G401.6 (cell line): ENCODE results near the gene DIS3L2.
"Not testable (repeated sequence)": the region's sequence is repeated elsewhere in the genome, so short reads cannot be mapped to it uniquely, and the experiment has no call there.

Experiments used
- FAIRE-seq: peaks from 2 replicates; lab custom pipeline; 2012; peaks lifted over from hg19 to GRCh38; lab: Jason Lieb, UNC

The DIS3L2 gene

DNA sequence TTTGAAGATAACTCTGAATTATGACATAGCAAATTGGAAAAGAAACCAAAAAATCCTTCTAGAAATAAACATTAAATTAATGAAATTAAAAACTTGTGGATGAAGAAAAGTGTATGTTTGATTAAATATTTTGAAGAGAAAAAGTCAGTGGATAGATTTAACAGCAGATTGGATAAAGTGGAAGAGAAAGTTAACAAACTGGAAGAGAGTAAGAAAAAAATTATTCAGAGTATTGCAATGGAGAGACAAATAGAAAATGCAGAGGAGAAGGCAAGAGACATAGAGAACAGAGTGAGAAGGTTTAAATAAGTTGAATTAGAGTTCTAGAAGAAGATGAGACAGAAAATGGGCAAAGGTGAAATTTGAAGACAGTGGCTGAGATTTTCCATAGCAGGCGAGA is 162.8 kb downstream of the DIS3L2 start:
- peak; percentile 23 for FAIRE-seq

DNA sequence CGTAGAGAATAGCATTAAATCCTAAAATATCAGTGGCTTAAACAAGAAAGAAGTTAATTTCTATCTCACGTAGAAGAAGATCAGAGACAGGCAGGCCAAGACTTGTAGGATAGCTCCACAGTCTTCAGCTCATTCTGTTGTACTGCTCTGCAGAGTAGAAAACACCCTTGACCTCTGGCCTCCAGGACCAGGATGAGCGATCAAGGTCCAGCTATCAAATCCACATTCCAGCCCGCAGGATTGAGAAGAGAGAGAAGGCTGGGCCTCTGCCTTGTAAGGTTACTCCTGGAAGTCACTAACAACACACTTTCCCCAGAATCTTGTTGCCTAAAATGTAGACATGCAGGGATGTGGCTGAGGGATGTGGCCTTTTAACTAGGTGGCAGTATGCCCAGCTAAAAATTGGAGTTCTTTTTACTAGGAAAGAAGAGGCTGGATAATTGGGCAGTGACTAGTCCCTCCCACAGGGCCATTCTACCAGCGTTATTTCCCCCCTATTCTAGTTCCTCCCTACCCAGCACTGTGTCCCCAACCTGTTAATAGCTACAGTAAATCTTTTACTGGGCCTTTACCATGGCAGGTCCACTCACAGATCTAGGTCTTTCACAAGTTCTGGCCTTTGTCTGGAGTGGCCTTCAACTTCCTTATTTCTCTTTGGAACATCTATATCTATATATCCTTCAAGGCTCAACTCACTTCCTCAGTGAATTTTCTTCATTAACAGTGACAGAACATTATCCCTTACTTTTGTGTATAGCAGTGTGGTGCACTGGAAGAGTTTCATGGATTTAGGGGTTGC is 165.0 kb downstream of the DIS3L2 start:
- no peak for FAIRE-seq

DNA sequence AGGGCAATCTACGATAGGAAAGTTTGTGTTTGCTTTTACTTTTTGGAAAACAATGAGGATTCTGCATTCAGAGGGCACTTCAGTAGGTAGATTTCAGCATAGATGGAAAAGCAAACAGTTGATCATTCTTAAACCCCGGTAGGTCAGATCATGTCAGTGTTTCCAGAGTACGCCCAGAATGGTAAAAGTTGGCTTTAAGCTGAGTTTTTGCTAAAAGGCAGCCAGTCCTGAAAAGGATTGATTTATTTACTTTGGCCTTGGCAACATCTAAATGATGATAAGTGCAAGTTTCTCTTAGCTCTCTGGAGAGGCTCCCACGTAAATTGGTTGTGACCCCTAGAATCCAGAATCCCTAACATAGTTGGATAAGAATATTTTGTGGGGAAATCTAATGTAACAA is 168.0 kb downstream of the DIS3L2 start:
- no peak for FAIRE-seq

DNA sequence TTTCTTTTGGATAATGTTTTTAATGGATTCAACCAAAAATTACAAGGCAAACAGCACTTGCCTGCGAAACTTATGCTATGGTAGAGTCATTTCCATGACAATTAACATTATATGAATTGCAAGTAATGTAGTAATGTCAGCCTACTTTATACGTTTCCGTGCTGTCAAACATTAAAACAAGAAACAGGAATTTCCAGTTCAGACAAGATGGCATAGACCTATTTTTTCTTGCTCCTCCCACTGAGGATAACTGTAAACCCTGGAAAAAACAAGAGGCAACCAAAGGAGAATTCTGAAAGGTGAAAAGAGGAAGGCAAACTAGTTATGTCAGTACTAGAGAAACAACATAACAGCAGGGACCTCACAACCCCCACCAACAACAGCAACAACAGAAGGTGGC is 170.7 kb downstream of the DIS3L2 start:
- no peak for FAIRE-seq

DNA sequence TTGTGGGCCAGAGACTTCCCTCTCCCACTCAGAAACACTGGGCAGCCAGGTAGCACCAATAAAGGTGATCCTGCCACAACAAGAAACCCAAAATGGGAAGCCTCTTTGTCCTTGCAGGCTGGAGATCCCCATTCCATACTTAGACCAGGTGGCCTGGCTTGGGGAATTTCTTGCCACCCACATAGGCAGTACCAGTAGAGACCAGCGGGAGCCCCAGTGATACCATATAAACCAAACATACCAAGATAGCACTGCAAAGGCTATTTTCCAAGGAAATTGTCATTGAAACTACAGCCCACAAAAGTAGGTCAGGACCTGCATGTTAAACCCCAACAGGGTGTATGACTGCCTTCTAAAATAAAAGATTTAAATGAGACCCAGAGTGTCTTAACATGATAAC is 171.6 kb downstream of the DIS3L2 start:
- no peak for FAIRE-seq

DNA sequence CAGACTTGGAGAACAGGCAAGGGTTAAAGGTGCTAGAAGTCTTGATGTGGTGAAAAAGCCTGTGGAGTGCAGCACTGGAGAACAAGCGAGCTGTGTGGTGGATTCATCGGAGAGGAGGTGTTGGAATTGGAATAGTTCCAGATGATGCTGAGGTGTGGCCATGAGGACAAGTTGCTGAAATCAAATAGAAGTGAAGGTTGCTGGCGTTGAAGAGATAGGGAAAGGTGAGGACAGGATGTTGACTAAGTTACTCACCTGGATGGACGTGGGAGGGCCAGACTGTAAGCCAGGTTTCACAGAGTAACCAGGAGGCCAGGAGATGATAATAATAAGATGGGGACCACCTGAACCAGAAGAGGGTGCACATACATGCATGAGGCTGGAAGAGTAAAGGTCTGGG is 173.4 kb downstream of the DIS3L2 start:
- FAIRE-seq = no peak

DNA sequence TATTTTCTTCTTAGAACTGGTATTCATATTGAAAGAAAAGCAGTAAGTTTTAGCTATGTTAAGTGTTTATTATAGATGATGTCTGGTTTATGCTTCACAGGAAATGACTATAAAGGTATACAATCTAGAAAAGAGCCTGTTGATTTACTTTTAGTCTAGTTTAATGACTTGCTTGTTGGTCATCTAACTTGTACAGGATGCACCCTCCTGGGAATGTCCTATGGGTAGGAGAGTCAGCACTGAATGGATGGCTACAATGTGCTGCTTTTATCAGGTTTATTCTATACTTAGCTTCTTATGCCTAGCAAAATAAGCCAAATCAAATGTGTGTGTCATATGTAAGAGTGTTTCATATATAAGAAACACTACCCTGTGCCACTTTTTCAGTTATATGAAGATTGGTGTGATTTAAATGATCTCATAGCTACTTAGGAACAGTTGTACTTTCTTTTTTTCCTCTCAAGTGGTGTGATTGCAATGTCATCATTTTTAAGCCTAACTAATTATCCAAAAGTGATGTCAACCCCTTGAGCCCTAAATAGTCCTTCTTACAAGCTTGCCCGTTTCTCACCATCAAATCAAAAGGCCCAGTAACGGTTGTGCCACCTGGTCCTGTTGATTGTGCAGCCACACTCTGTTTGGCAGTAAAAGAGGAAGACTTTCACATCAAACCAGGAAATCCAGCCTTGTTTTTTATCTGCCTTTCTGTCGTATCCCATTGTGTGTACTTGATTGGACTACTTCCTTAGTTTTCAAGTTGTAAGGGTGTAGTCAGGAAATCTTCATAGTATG is 176.0 kb downstream of the DIS3L2 start:
- FAIRE-seq = no peak

DNA sequence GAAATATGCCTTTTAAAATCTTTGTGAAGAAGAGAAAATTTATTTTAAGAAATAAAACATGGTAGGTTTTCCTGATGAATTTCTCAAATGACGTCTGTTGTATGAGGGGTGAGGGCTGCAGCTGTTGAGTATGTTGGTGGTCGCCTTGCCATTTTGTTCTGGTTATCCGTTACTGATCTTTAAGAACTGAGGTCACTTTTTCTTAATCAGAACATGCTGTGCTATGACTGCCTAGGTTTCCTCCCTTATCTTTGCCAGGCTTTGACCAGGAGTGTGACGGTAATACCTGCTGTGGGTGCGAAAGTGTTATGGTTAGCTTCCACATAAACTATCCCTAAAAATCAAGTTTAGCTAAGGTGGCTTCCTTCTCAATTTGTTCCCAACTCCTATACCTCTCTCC is 176.9 kb downstream of the DIS3L2 start:
- no peak for FAIRE-seq

DNA sequence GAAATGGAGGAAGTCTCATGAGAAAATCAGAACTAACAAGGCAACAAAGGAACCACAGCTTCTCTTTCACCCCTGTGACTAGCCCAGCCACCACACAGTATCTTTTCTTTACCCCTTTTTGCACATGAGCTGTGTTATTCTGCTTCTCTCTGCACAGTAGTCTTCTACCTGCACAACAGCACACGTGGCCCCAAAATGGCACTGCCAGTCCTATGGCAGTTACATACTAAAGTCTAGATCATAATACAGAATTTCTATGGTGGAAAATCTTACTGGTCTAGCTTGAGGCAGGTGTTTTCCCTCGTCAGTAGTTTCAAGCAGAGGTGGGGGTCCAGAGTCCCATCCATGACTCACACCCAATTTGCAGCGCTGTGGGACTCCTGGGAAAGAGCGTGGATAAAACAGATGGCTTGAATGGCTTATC is 177.7 kb downstream of the DIS3L2 start:
- FAIRE-seq = no peak

DNA sequence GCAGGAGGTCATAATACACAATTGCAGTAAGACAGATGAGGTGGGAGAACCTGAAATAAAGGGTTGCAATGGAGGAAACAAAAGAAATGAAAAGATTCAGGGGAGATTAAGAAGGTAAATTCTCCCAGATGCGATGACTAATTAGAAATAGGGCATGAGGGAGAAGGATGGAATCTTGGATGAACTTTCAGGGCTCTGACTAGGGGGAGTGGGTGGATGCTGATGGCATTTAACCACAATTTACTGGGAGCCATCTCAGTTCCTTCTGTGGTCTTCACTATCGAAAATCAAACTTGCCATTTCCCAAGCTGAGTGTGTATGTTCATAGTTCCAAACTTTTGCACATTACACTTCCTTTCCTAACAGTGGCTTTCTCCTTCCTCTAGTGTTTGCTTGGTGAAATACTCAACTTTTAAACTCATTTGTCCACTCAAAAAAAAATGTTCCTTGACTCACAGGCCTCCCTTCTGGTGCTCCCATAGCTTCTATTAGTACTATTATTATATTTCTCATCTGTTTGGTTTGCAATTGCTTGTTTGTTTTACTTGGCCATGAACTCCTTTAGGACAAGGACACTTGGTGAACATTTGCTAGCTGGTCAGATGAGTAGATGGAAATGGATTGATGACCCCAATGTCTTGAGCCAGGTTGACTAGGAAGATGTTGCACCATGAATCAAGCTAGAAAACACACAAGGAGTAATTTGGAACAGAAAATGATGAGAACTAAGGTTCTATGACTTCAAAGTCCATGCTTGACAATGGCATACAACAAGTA is 178.5 kb downstream of the DIS3L2 start:
- FAIRE-seq = no peak

DNA sequence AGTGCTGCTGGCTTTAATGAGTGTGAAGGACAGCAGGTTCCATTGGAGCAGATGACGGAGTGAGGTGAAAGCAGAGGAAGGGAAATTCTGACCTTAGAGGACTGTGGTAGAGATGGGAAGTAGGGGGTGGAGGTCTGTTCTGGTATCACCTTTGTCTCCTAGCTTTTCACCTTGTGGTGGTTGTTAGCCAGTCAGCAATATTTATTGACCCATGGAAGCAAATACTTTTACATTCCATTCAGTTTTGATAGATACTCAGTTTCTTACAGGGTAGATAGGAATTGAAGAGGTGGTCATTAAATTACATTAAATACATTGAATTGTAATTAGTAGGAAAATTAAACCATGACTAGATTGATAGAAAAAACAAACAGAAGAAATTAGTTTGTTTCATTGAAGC is 180.1 kb downstream of the DIS3L2 start:
- no peak for FAIRE-seq

DNA sequence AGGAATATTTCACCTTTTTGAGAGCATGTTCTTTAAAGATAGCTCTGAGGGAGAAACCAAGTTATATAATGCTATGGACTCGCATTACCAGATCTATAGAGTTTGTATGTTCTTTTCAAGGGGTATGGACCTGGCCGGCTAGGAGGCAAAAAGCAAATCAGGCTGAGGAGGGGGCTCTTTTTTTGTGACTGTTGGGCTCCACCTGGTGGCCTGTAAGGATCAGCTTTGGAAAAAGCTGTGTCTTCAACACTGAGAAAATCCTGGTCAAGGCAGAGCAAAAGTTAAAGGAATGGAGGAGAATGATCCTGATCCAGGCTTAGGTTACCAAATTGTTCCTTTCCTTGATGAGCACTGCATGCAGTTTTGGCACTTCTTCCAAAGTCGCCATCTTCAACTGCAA is 180.5 kb downstream of the DIS3L2 start:
- peak; percentile 91 for FAIRE-seq

DNA sequence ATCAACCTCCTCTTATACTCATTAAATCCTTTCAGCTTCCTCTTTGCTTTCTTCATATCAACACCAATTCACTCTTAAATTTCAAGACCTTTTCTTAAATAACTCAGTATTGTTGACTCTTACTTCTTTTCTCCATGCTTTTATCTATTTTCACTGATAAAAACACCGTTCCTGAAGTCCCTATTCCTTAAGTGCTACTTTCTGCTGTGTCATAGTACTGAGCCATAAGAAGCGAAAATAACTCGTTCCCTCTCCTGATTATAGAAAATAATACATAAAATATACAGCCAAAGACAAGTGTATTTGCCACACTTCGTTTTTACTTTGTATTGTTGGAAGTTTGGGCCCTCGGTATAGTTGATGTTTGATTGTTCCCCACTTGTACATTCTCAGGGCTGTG is 181.0 kb downstream of the DIS3L2 start:
- FAIRE-seq = no peak

DNA sequence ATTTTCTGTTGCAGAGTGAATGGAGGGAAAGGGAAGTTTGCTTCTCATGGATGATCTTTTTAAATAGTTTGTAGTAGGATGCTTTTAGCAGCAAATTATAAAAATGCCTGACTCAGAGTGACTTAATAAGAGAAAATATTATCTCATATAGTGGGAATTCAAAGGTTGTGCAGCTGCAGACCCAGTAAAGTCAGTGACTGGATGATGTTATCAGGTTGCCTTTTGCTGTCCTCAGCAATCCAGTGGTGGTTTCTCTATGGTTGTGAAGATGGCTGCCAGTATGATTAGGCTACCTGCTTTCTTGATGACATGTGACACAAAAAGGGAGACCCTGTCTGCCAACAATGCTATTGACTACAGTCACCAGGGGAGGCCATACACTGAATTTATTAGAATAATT is 184.8 kb downstream of the DIS3L2 start:
- no peak for FAIRE-seq

DNA sequence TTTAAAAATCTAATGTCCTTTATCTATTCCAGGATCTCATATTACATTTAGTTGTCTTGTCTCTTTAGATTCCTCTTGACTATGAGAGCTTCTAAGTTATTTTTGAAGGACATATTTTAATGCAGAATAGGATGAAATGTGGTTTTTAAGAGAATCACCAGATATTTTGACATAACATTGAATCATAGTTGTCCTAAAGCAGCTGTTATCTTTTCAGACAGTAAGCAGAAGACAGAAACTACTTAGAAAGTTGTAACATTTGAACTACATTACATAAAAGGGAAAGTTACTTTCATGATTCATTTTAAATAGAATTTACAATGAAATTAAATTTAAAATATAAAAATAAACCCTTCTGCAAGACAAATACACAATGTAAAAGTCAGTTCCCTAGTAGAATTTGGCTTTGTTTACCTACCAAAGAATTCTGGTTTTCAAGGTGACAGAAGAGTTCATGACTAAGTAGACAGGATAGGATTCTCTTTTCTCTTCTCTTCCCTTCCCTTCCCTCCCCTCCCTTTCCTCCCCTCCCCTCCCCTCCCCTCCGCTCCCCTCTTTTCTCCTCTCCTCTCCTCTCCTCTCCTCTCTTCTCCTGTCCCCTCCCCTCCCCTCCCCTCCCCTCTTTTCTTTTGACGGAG is 186.0 kb downstream of the DIS3L2 start:
- no peak for FAIRE-seq

DNA sequence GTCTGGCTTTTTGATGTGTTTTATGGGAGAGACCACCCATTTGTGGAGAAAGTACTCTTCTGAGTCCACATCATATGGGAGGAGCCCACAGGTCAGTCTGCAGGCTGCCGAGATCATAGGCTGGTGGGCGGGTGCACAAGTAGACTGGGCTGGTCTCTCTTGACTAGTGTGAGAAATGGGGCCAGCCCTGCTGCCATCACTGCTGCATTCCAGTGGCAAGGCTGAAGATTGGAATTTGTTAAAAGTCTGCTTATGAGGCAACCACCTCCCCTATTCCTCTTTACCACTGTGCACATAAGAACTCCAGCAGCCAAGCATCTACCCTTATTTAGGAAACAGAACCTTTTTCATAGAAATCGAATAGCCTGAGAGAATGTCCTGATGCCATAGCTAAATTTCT is 200.7 kb downstream of the DIS3L2 start:
- no peak for FAIRE-seq

DNA sequence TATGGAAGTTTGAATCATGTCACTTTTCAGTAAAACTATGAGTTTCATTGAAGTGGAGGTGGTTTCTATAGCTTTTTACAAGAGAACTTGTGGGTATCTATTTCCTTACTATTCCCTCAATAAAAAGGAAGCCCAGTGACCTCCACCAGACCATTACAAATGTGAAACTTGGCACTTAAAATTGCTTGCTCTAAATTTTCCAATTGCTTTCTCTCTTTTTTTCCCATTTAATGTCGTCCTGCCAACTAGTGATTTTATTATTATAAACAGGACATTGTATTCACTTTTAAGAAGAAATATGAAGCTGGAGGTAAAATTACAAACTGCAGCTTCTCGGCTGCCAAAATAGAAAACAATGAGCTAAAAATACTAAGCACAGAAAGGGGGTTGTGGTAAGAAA is 208.9 kb downstream of the DIS3L2 start:
- FAIRE-seq = no peak

DNA sequence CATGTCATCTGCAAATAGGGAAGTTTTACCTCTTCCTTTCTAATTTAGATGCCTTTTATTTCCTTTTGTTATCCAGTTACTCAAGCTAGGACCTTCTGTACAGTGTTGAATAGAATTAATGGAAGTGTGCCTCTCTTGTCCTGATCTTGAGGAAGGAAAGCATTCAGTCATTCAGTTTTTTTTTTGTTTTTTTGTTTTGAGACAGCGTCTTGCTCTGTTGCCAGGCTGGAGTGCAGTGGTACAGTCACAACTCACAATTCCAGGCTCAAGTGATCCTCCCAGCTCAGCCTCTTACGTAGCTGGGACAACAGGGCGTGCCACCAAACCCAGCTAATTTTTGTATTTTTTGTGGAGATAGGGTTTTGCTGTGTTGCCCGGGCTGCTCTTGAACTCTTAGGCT is 213.1 kb downstream of the DIS3L2 start:
- no peak for FAIRE-seq

DNA sequence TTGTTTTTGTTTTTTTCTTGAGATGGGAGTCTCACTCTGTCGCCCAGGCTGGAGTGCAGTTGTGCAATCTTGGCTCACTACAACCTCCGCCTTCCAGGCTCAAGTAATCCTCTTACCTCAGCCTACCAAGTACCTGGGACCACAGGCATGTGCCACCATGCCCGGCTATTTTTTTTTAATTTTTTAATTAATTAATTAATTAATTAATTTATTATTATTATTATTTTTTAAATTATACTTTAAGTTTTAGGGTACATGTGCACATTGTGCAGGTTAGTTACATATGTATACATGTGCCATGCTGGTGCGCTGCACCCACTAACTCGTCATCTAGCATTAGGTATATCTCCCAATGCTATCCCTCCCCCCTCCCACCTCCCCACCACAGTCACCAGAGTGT is 215.1 kb downstream of the DIS3L2 start:
- FAIRE-seq = not testable (repeated sequence)

DNA sequence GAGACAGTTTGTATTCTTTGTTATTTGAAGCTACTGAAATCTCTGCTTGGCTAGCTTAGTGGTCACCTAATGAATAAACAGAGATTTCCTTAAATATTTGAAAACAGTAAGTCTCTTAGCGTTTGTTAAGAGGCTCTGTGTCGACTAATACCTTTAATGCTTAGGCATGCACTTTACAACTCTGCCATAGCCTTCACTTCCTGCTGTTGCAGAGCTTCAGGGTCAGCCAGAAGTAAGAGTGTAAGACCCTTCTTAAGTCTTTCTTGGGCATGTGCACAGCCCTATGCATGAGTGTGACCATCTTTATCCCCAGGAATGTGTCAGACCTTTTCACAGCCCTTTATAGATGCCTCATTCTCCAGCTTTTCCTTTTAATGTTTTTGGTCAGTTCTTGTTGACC is 221.8 kb downstream of the DIS3L2 start:
- no peak for FAIRE-seq

DNA sequence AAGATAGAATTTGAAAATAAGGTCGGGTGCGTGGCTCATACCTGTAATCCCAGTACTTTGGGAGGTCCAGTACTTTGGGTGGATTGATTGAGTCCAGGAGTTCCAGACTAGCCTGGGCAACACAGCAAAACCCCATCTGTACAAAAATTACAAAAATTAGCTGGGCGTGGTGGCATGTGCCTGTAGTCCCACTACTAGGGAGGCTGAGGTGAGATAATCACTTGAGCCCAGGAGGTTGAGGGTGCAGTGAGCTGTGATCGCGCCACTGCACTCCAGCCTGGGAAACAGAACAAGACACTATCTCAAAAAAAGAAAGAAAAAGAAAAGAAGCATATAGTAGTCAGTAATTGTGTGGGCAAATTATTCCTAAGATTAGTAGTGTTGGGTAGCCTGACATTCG is 222.8 kb downstream of the DIS3L2 start:
- FAIRE-seq = no peak

DNA sequence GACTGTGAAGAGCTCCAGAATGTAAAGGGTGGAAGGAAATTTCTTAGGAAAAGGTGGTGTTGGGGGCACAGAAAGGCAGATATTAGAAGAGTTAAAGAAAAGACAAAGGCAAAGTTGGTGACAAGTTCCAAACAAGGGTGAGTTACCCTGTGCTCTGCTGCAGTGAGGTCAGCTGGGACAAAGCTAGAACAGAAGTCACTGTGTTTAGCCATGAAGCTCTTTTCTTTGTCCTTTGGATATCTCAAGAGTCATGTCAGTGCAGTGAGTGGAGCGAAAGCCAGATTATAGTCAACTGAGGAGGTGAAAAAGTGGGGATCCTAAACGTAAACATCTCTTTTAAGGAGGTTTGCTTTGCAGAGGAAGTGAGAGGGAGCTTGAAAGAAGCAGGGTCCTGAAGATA is 229.3 kb downstream of the DIS3L2 start:
- FAIRE-seq = no peak

DNA sequence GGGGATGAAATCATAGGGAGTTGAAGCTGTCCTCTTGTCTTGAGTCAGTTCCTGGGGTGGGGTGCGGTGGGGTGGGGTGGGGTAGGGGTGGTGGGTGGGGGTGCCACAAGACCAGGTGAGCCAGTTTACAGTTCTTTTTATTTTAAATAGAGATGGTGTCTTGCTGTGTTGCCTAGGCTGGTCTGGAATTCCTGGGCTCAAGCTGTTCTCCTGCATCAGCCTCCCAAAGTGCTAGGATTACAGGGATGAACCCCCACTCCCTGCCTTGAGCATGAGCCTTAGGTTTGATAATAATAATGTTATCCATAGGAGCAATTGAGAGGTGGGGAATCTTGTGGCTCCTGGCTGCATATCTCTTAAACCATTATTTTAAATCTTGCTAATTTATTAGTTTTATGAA is 234.0 kb downstream of the DIS3L2 start:
- no peak for FAIRE-seq
